ENCODE measurements around the gene MEGF10. TPM values are rescaled to one million over a fixed set of nuclear protein-coding genes. Genes with fewer than 3 reads are reported as not detected.

Gene MEGF10
- total and polyA plus RNA-seq, 2 experiments from 2014 or later, result 1.7 to 8.2 TPM

DNA sequence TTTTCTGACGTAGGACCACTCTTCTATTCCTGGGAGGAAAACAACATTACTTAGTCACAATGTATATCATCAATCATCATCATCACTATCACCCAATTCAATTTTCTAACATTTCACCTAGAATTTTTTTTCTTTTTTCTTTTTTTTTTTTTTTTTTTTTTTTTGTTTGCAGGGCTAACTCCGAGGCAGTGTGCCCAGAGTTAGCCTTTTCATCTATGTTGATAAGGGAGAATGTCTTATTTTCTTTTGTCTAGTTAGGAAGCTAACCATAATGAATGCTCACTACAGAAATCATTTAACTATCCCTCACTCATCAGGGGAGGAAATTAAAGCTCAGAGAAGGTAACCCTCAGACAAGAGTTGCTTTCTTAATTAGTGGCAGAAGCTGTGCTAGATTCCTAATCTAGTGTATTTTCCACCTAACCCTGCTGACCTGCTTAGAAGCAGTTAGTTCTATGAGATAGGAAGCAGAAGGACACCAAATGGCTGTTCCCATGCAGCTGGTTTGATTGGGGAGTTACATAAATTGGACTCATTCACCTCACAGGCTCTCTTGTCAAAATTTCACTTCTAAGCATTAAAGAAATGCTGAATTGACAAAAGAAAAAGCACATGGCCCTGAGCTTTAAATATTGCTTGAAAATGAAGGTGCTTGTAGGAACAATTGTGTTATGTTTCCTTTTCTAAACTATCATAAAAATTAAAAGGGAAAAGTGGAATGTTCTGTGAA lies 218.2 kb downstream of the MEGF10 start:
- DNase-seq (ENCODE audit: low read depth in 1 of 2, low spot score in 1 of 2), result no peak
- Histone ChIP-seq H3K27ac (no peak overlapping the region), H3K4me3 (no peak overlapping the region), H3K9me3 (ENCODE audit: low read depth) (no peaks in the 10 kb centered on the region), H3K4me1 (ENCODE audit: low read depth) (no peaks in the 10 kb centered on the region), H3K27me3 (no peaks in the 10 kb centered on the region), H3K36me3 (no peaks in the 10 kb centered on the region)
- TF ChIP-seq, protein P1, sequence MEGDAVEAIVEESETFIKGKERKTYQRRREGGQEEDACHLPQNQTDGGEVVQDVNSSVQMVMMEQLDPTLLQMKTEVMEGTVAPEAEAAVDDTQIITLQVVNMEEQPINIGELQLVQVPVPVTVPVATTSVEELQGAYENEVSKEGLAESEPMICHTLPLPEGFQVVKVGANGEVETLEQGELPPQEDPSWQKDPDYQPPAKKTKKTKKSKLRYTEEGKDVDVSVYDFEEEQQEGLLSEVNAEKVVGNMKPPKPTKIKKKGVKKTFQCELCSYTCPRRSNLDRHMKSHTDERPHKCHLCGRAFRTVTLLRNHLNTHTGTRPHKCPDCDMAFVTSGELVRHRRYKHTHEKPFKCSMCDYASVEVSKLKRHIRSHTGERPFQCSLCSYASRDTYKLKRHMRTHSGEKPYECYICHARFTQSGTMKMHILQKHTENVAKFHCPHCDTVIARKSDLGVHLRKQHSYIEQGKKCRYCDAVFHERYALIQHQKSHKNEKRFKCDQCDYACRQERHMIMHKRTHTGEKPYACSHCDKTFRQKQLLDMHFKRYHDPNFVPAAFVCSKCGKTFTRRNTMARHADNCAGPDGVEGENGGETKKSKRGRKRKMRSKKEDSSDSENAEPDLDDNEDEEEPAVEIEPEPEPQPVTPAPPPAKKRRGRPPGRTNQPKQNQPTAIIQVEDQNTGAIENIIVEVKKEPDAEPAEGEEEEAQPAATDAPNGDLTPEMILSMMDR (IDR thresholded peaks at IDR 0.05; ENCODE audit: low read depth, low read length), result no peak

Other genes with a start within 250 kb of the MEGF10 start
- gene C5orf63, start 217.3 kb upstream of the MEGF10 start, total RNA-seq, result 0.06 and 0.46 TPM in 2 replicates
- 0.31 and 1.6 TPM in 2 replicates for gene C5orf63, start 217.3 kb upstream of the MEGF10 start, polyA plus RNA-seq
- 31.9 and 36.2 TPM in 2 replicates for gene PRRC1, start 226.8 kb downstream of the MEGF10 start, total RNA-seq
- gene PRRC1, start 226.8 kb downstream of the MEGF10 start, polyA plus RNA-seq, result 32.6 and 33.9 TPM in 2 replicates